ENCODE data around the gene NUTM2G. TPM values are rescaled to one million over a fixed set of nuclear protein-coding genes. Genes with fewer than 3 reads are reported as not detected.

NUTM2G gene
- total RNA-seq, 1 donor, result not detected

Other genes starting within 250 kb of the NUTM2G start
- gene ZNF510, start 150.8 kb upstream of the NUTM2G start, total RNA-seq, result 10.0 and 13.8 TPM in 2 replicates
- 4.5 and 5.6 TPM in 2 replicates for gene ZNF782, start 74.3 kb upstream of the NUTM2G start, total RNA-seq
- 0.32 and 0.43 TPM in 2 replicates for gene CTSV, start 110.3 kb downstream of the NUTM2G start, total RNA-seq

Measured in fibroblast of villous mesenchyme (primary cell).